Chondrocyte (in vitro differentiated cells): Measurements from ENCODE around the gene TMPRSS6. TPM values are rescaled to one million over a fixed set of nuclear protein-coding genes. Genes with fewer than 3 reads are reported as not detected.

Source experiments
- DNase-seq: peaks from one replicate; pipeline ENCODE4 v3.0.0; 2021; ENCODE audit warnings: mixed read lengths, low spot score
- H3K27ac Mint-ChIP-seq: one replicate; pipeline ENCODE4 v1.8.0; 2021; ENCODE audit warnings: mild to moderate bottlenecking, moderate library complexity, mixed read lengths; ENCODE audit not compliant: unreplicated experiment
- H3K27me3 Mint-ChIP-seq: 2 replicates; pipeline ENCODE4 v1.8.0; 2021; ENCODE audit warnings: low read depth, mixed read lengths
- H3K36me3 Mint-ChIP-seq: 2 replicates; pipeline ENCODE4 v1.8.0; 2021; ENCODE audit warnings: low read depth, mixed read lengths
- H3K4me1 Mint-ChIP-seq: 2 replicates; pipeline ENCODE4 v1.8.0; 2021; ENCODE audit warnings: low read depth, mild to moderate bottlenecking, mixed read lengths
- H3K4me3 Mint-ChIP-seq: one replicate; pipeline ENCODE4 v1.8.0; 2021; ENCODE audit warnings: mild to moderate bottlenecking, moderate library complexity, mixed read lengths; ENCODE audit not compliant: unreplicated experiment
- H3K9me3 Mint-ChIP-seq: 2 replicates; pipeline ENCODE4 v1.8.0; 2021; ENCODE audit warnings: low read depth, mixed read lengths
- total RNA-seq: library from RNA; stranded (reverse); gene quantifications from 3 replicates; pipeline ENCODE4 v1.2.1, GENCODE V29; 2021
- TF ChIP-seq, protein P1 (sequence below): fragments of 200-600 bp; sonication (generic); IDR thresholded peaks from 2 replicates; pipeline ENCODE4 v1.5.0; 2021; ENCODE audit warnings: antibody characterized with exemption, mild to moderate bottlenecking, moderate library complexity

The TMPRSS6 gene
- total RNA-seq, 1 donor from 2014 or later = not detected

DNA sequence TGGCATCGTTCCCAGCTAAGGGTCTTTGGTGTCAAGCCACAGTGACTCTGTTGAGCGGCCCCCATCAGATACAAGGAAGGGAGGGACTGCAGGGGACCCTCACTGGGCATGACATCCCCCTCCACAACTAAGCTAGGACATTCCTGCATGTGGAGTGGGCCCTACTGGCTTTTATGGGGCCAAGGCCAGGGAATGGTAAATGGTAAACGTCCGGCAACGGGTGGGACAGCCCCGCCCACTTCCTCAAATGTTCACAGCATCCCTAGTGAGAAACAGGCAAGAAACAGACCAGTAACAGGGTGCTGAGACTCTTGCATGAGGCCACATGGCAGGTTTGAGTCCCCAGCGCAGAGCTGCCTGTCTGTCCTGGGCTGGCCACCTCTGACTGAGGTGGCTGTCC is 4.4 kb downstream of the TMPRSS6 start:
- Mint-ChIP-seq H3K27me3 (peaks cover 27% of the 10 kb centered on the region), H3K4me1 (no peaks in the 10 kb centered on the region), H3K27ac (no peak overlapping the region), H3K4me3 (no peak overlapping the region), H3K36me3 (no peaks in the 10 kb centered on the region), H3K9me3 (no peaks in the 10 kb centered on the region)
- TF ChIP-seq, protein P1, sequence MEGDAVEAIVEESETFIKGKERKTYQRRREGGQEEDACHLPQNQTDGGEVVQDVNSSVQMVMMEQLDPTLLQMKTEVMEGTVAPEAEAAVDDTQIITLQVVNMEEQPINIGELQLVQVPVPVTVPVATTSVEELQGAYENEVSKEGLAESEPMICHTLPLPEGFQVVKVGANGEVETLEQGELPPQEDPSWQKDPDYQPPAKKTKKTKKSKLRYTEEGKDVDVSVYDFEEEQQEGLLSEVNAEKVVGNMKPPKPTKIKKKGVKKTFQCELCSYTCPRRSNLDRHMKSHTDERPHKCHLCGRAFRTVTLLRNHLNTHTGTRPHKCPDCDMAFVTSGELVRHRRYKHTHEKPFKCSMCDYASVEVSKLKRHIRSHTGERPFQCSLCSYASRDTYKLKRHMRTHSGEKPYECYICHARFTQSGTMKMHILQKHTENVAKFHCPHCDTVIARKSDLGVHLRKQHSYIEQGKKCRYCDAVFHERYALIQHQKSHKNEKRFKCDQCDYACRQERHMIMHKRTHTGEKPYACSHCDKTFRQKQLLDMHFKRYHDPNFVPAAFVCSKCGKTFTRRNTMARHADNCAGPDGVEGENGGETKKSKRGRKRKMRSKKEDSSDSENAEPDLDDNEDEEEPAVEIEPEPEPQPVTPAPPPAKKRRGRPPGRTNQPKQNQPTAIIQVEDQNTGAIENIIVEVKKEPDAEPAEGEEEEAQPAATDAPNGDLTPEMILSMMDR = no peak
- no peak for DNase-seq

DNA sequence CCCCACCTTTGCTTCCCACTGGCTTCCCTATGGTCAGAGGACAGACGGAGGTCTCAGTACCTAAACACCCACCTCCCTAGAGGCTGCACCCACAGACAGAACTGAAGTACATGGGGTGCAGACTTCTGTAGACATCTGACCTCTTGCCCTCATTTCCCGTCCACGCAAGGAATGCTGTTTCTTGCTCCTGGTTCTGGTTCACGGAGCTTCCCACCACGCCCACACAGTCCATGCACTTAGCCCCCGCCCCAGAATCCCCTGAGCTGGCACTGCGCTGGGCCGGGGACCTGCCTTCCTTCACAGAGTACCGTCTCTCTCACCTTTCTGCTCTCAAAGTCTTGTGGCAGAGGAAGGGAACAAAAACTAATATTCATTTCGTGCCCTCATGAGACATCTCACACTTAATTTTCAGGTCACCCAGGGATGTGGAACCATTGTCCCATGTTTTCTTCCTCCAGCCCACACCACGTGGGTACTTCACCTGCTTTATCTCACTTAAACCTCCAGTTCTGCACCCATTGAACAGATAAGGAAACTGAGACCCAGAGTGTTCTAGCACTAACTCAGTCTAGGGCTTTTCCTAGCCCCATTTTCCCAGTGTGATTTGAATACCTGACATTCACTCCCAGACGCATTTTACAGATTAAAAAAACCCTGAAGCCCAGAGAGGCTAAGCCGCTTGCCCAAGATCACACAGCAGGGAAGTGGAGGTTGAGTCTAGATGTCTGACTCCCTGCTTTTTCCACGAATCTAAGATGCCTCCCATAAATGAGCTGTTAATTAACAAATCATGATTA is 5.7 kb downstream of the TMPRSS6 start:
- peaks cover 34% of the 10 kb centered on the region for H3K27me3 Mint-ChIP-seq
- no peaks in the 10 kb centered on the region for H3K9me3 Mint-ChIP-seq
- no peaks in the 10 kb centered on the region for H3K36me3 Mint-ChIP-seq
- no peak for DNase-seq
- no peak overlapping the region for H3K27ac Mint-ChIP-seq
- no peak overlapping the region for H3K4me3 Mint-ChIP-seq
- H3K4me1 Mint-ChIP-seq = no peaks in the 10 kb centered on the region
- TF ChIP-seq, protein P1 = no peak

GRCh38 chr22:37103151-37103550 is 6.4 kb downstream of the TMPRSS6 start:
- Mint-ChIP-seq H3K36me3 (no peaks in the 10 kb centered on the region), H3K4me1 (no peaks in the 10 kb centered on the region), H3K4me3 (no peak overlapping the region), H3K27me3 (peaks cover 41% of the 10 kb centered on the region), H3K9me3 (no peaks in the 10 kb centered on the region), H3K27ac (no peak overlapping the region)
- TF ChIP-seq, protein P1 = no peak
- no peak for DNase-seq

GRCh38 chr22:37101311-37102066 is 8.0 kb downstream of the TMPRSS6 start:
- no peak overlapping the region for H3K27ac Mint-ChIP-seq
- H3K36me3 Mint-ChIP-seq = no peaks in the 10 kb centered on the region

GRCh38 chr22:37100589-37101127 is 8.9 kb downstream of the TMPRSS6 start:
- Mint-ChIP-seq H3K27ac (no peak overlapping the region), H3K9me3 (no peaks in the 10 kb centered on the region), H3K4me3 (no peak overlapping the region), H3K36me3 (no peaks in the 10 kb centered on the region), H3K27me3 (peaks cover 48% of the 10 kb centered on the region), H3K4me1 (no peaks in the 10 kb centered on the region)
- TF ChIP-seq, protein P1 = no peak
- DNase-seq = no peak

More at GRCh38 chr22:37101311-37102066, 8.0 kb downstream of the TMPRSS6 start:
- no peaks in the 10 kb centered on the region for H3K4me1 Mint-ChIP-seq
- DNase-seq = no peak
- no peak overlapping the region for H3K4me3 Mint-ChIP-seq
- peaks cover 44% of the 10 kb centered on the region for H3K27me3 Mint-ChIP-seq
- TF ChIP-seq, protein P1 = no peak
- no peaks in the 10 kb centered on the region for H3K9me3 Mint-ChIP-seq
